ENCODE results near the gene SEC31B. TPM values are rescaled to one million over a fixed set of nuclear protein-coding genes. Genes with fewer than 3 reads are reported as not detected.

SEC31B gene
- total RNA-seq, 1 donor from 2014 or later: 19.6 TPM

GRCh38 chr10:100481462-100482081, 38.1 kb downstream of the SEC31B start:
- TF ChIP-seq CTCF (IDR thresholded peaks at IDR 0.05): no peak
- no peak overlapping the region for H3K27ac Mint-ChIP-seq (ENCODE audit: unreplicated experiment)
- H3K36me3 Mint-ChIP-seq (ENCODE audit: unreplicated experiment): peaks cover 21% of the 10 kb centered on the region
- H3K9me3 Mint-ChIP-seq (ENCODE audit: unreplicated experiment): no peaks in the 10 kb centered on the region
- H3K4me3 Mint-ChIP-seq (ENCODE audit: unreplicated experiment): peak overlapping the region; percentile 69
- H3K27me3 Mint-ChIP-seq (ENCODE audit: unreplicated experiment): peaks cover 32% of the 10 kb centered on the region
- H3K4me1 Mint-ChIP-seq (ENCODE audit: unreplicated experiment): peaks cover 20% of the 10 kb centered on the region
- DNase-seq (ENCODE audit: extremely low spot score, unreplicated experiment): peak; percentile 94

GRCh38 chr10:100480002-100480401, 39.7 kb downstream of the SEC31B start:
- Mint-ChIP-seq H3K27ac (ENCODE audit: unreplicated experiment) (no peak overlapping the region), H3K4me1 (ENCODE audit: unreplicated experiment) (peaks cover 19% of the 10 kb centered on the region), H3K27me3 (ENCODE audit: unreplicated experiment) (peaks cover 32% of the 10 kb centered on the region), H3K4me3 (ENCODE audit: unreplicated experiment) (no peak overlapping the region), H3K36me3 (ENCODE audit: unreplicated experiment) (peaks cover 8% of the 10 kb centered on the region), H3K9me3 (ENCODE audit: unreplicated experiment) (no peaks in the 10 kb centered on the region)
- no peak for DNase-seq (ENCODE audit: extremely low spot score, unreplicated experiment)
- no peak for TF ChIP-seq CTCF (IDR thresholded peaks at IDR 0.05)

GRCh38 chr10:100479037-100479436, 40.6 kb downstream of the SEC31B start:
- Mint-ChIP-seq H3K9me3 (ENCODE audit: unreplicated experiment) (no peaks in the 10 kb centered on the region), H3K4me3 (ENCODE audit: unreplicated experiment) (no peak overlapping the region), H3K27me3 (ENCODE audit: unreplicated experiment) (peaks cover 34% of the 10 kb centered on the region), H3K4me1 (ENCODE audit: unreplicated experiment) (peaks cover 19% of the 10 kb centered on the region), H3K27ac (ENCODE audit: unreplicated experiment) (no peak overlapping the region), H3K36me3 (ENCODE audit: unreplicated experiment) (peaks cover 2% of the 10 kb centered on the region)
- TF ChIP-seq CTCF (IDR thresholded peaks at IDR 0.05): no peak
- DNase-seq (ENCODE audit: extremely low spot score, unreplicated experiment): no peak

DNA sequence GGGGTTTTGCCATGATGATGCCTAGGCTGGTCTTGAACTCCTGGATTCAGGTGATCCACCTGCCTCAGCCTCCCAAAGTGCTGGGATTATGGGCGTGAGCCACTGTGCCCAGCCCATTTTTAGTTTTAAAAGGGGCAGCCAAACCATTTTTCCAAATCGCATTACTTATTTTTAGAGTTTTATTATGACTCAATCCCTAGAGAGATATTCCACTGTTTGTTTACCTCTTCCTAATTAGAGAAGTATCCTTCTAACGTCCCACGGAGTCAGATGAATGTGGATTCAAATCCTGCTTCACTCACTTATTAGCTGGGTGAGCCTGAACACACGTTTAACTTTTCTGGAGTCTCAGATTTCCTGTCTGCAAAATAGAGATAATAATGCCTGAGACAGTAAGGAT, 41.7 kb downstream of the SEC31B start:
- DNase-seq (ENCODE audit: extremely low spot score, unreplicated experiment): no peak
- Mint-ChIP-seq H3K36me3 (ENCODE audit: unreplicated experiment) (peaks cover 2% of the 10 kb centered on the region), H3K27ac (ENCODE audit: unreplicated experiment) (no peak overlapping the region), H3K4me3 (ENCODE audit: unreplicated experiment) (no peak overlapping the region), H3K9me3 (ENCODE audit: unreplicated experiment) (no peaks in the 10 kb centered on the region), H3K4me1 (ENCODE audit: unreplicated experiment) (peaks cover 12% of the 10 kb centered on the region), H3K27me3 (ENCODE audit: unreplicated experiment) (peaks cover 43% of the 10 kb centered on the region)
- TF ChIP-seq CTCF (IDR thresholded peaks at IDR 0.05): no peak

DNA sequence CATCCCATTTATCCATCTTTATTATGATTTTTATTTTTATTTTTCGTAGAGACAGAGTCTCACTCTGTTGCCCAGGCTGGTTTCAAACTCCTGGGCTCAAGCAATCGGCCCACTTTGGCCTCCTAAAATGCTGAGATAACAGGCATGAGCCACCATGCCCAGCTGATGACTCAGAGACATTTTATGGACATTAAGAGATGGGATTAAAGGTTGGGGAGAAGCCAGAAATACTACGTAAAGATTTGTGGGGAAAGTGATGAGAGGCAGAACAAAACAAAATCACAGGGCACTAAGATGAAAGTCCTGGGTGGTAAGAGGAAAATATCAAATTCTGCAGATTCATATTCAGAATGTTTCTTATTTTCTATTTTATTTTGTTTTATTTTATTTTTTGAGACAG, 49.3 kb downstream of the SEC31B start:
- H3K4me1 Mint-ChIP-seq (ENCODE audit: unreplicated experiment): no peaks in the 10 kb centered on the region
- H3K27me3 Mint-ChIP-seq (ENCODE audit: unreplicated experiment): peaks cover 60% of the 10 kb centered on the region
- H3K36me3 Mint-ChIP-seq (ENCODE audit: unreplicated experiment): no peaks in the 10 kb centered on the region
- H3K4me3 Mint-ChIP-seq (ENCODE audit: unreplicated experiment): no peak overlapping the region
- H3K9me3 Mint-ChIP-seq (ENCODE audit: unreplicated experiment): no peaks in the 10 kb centered on the region
- no peak overlapping the region for H3K27ac Mint-ChIP-seq (ENCODE audit: unreplicated experiment)
- no peak for TF ChIP-seq CTCF (IDR thresholded peaks at IDR 0.05)
- DNase-seq (ENCODE audit: extremely low spot score, unreplicated experiment): no peak
